Activated CD8-positive, alpha-beta memory T cell treated with anti-CD3 and anti-CD28 coated beads for 48 hours (primary cell): ENCODE measurements around the gene CD8A.
"Not testable (repeated sequence)": the region's sequence is repeated elsewhere in the genome, so short reads cannot be mapped to it uniquely, and the experiment has no call there.

Experiments used
- DNase-seq, 3 experiments: peaks; one replicate each; pipeline ENCODE4 v3.0.0-alpha.2; 2020; ENCODE audit warnings: low read depth in 2 of 3, low spot score in 2 of 3

CD8A gene

GRCh38 chr2:86790676-86791572 is at the start of gene CD8A:
Gene CD8A (minus strand): TSS chr2:86790913. CDS start chr2:86790825, 88 bp downstream.
- DNase-seq, result peak; percentile 65 to 73 (median 66)

- not testable (repeated sequence) for DNase-seq
These were observed 49.3 kb upstream of the CD8A start for GRCh38 chr2:86839871-86840548.

- DNase-seq, result not testable (repeated sequence)
These were observed 48.7 kb upstream of the CD8A start for GRCh38 chr2:86839455-86839854.

GRCh38 chr2:86837714-86838113 is 47.0 kb upstream of the CD8A start:
- not testable (repeated sequence) for DNase-seq

- DNase-seq, result not testable (repeated sequence)
These were observed 46.4 kb upstream of the CD8A start for GRCh38 chr2:86836915-86837695.

- DNase-seq, result not testable (repeated sequence)
These were observed 44.8 kb upstream of the CD8A start for GRCh38 chr2:86835548-86835889.

- DNase-seq, result no peak
These were observed 42.6 kb upstream of the CD8A start for GRCh38 chr2:86833315-86833714.

- DNase-seq, result no peak
These were observed 41.8 kb upstream of the CD8A start for GRCh38 chr2:86832334-86833096.

GRCh38 chr2:86831537-86831936 is 40.8 kb upstream of the CD8A start:
- DNase-seq, result no peak

GRCh38 chr2:86826951-86827350 is 36.2 kb upstream of the CD8A start:
- DNase-seq, result no peak

GRCh38 chr2:86825693-86826381 is 35.1 kb upstream of the CD8A start:
- no peak for DNase-seq

- no peak for DNase-seq
These were observed 34.5 kb upstream of the CD8A start for GRCh38 chr2:86825036-86825692.

GRCh38 chr2:86822668-86823345 is 32.1 kb upstream of the CD8A start:
- DNase-seq, result no peak

GRCh38 chr2:86821842-86822241 is 31.1 kb upstream of the CD8A start:
- no peak for DNase-seq

- no peak for DNase-seq
These were observed 30.6 kb upstream of the CD8A start for GRCh38 chr2:86821306-86821705.

GRCh38 chr2:86818957-86819356 is 28.2 kb upstream of the CD8A start:
- DNase-seq, result no peak

- no peak for DNase-seq
These were observed 27.5 kb upstream of the CD8A start for GRCh38 chr2:86818114-86818801.

- no peak for DNase-seq
These were observed 24.9 kb upstream of the CD8A start for GRCh38 chr2:86815611-86816010.
